Heart left ventricle (tissue), 16 donors: ENCODE measurements around the gene LRRC74B. TPM values are rescaled to one million over a fixed set of nuclear protein-coding genes. Genes with fewer than 3 reads are reported as not detected.
A peak's percentile ranks its signal among the peaks of the same experiment; 100 is the strongest.

Source experiments
- ATAC-seq, 4 donors: fragments of 200-7000 bp; cut with Tn5 transposase; one replicate each; pipeline ENCODE4 v1.9.1; 2020 to 2022; ENCODE audit warnings: moderate library complexity in 4 of 4, mild to moderate bottlenecking in 3 of 4, moderate number of reproducible peaks in 1 of 4
- DNase-seq, 5 donors: peaks; one replicate each; pipeline ENCODE4 v3.0.0-alpha.2; 2020
- H3K27ac ChIP-seq, 12 donors: fragments of 200-600 bp; sonication (generic) in 4 of 12; one replicate each; pipeline versions ENCODE4 v1.5.0 to v1.8.0; 2016 to 2022; ENCODE audit warnings: mild to moderate bottlenecking in 2 of 12
- H3K27me3 ChIP-seq, 9 donors: fragments of 200-600 bp; sonication (generic) in 2 of 9; one replicate each; pipeline versions ENCODE4 v1.5.1 to v1.8.0; 2016 to 2022; ENCODE audit warnings: mild to moderate bottlenecking in 3 of 9
- H3K36me3 ChIP-seq, 9 donors: fragments of 200-600 bp; sonication (generic) in 2 of 9; one replicate each; pipeline versions ENCODE4 v1.5.0 to v1.8.0; 2018 to 2022; ENCODE audit warnings: mild to moderate bottlenecking in 2 of 9
- H3K4me1 ChIP-seq, 12 donors: fragments of 200-600 bp; sonication (generic) in 4 of 12; one replicate each; pipeline versions ENCODE4 v1.5.0 to v1.8.0; 2016 to 2022; ENCODE audit warnings: mild to moderate bottlenecking in 3 of 12
- H3K4me3 ChIP-seq, 12 donors: fragments of 200-600 bp; sonication (generic) in 4 of 12; one replicate each; pipeline versions ENCODE4 v1.5.0 to v1.8.0; 2017 to 2022; ENCODE audit warnings: mild to moderate bottlenecking in 9 of 12, moderate library complexity in 4 of 12
- H3K9me3 ChIP-seq, 12 donors: fragments of 200-600 bp; sonication (generic) in 4 of 12; one replicate each; pipeline versions ENCODE4 v1.5.0 to v1.8.0; 2016 to 2022; ENCODE audit warnings: mild to moderate bottlenecking in 1 of 12
- CTCF ChIP-seq, 12 donors: fragments of 200-600 bp; sonication (generic) in 4 of 12; IDR thresholded peaks; one replicate each; pipeline versions ENCODE4 v1.5.0 to v1.8.0; 2018 to 2022; ENCODE audit warnings: antibody characterized with exemption in 12 of 12, mild to moderate bottlenecking in 5 of 12
- POLR2A ChIP-seq, 2 donors: fragments of 450-650 bp; IDR thresholded peaks; one replicate each; pipeline ENCODE4 v1.6.1; 2017; ENCODE audit warnings: antibody characterized with exemption in 2 of 2, mild to moderate bottlenecking in 2 of 2, moderate library complexity in 2 of 2
- WGBS, 4 donors: extraction: QIAGEN DNeasy Blood & Tissue Kit in 2 of 4; methylation state at CpG; one replicate each; pipeline versions ENCODE4 v1.1.5 to v1.1.7; 2013 to 2018; 5-methylcytosine and 5-hydroxymethylcytosine counted together
- intact Hi-C, 10 donors: fragments of 100-400 bp; cut with DNase I; formaldehyde crosslinking; loops; one replicate each; pipeline versions ENCODE4 v1.11.1 to v1.14.2; 2022
- polyA plus RNA-seq, 2 donors: library from polyadenylated mRNA; stranded (reverse); fragments of 200-250 nt; gene quantifications; one replicate each; pipeline ENCODE4 v1.2.3, GENCODE V29; 2013
- total RNA-seq, 9 donors: library from RNA; depleted of rRNA in 2 of 9; stranded (reverse); fragments of >200 nt in 2 of 9; fragmentation: NEBNext Ultra II Directional in 3 of 9; extraction: Animal tissue kit (Norgen Biotek cat#: 25700) in 3 of 9; gene quantifications; one replicate each; pipeline versions ENCODE4 v1.1.0 to v1.2.4, GENCODE V29; 2016 to 2023
- donor health status: ischemic (EF 13 %, LVEDD 7.1; RV severe dilation, severe dysfunction).
- donor health status: healthy with polysubstance abuse.
- donor health status: DM: no; HTN: yes; CAD: no.
- donor health status: DM: no; HTN: no; CAD: no.
- donor health status: ischemic (EF 25% LVEDD 6.9; RV normal size, moderate dysfunction).
- donor health status: ischemic (EF 25% LVEDD 5.7; RV mildly dilated, moderate dysfunction).
- donor health status: healthy.
- donor health status: DM: yes; HTN: yes; CAD: no.
- donor health status: ischemic (EF 35%, LVEDD 5.7; RV mildly dilated, moderate dysfunction).
- donor health status: nonischemic (EF 11% LVEDD 7.7; RV severe dilation, severe dysfunction).
- donor health status: DM: yes; HTN: yes; CAD: no.
- donor health status: PGD.
- donor health status: ischemic (EF 29% LVEDD 5.4; RV normal size, mild dysfunction).
- donor health status: nonischemic (EF 23%, LVEDD 6.1; RV moderate dilation, normal function).

Gene LRRC74B
- total and polyA plus RNA-seq, 11 donors, result not detected

GRCh38 chr22:21030621-21031544, 14.9 kb upstream of the LRRC74B start:
- peaks cover 0 to 17% (median 6%) of the 10 kb centered on the region in 12 donors for H3K4me1 ChIP-seq
- intact Hi-C loops, result loop anchor here in 1 of 10 donors (10.0 kb wide), 1 partner anchor 64 kb away; no protein-coding TSS in a partner anchor
- no peak overlapping the region for H3K4me3 ChIP-seq
- H3K27ac ChIP-seq, result no peak overlapping the region
- DNase-seq (no peak), ATAC-seq (no peak)
- no peaks in the 10 kb centered on the region for H3K9me3 ChIP-seq
- WGBS, 4 donors, result 91 to 93% (median 92%) methylated on average over 39 to 40 of the region's 40 CpGs
- no peaks in the 10 kb centered on the region for H3K36me3 ChIP-seq
- H3K27me3 ChIP-seq, result peaks cover 9 to 52% (median 22%) of the 10 kb centered on the region in 9 donors
- TF ChIP-seq CTCF (IDR thresholded peaks at IDR 0.05) (no peak), POLR2A (IDR thresholded peaks at IDR 0.05) (no peak)

DNA sequence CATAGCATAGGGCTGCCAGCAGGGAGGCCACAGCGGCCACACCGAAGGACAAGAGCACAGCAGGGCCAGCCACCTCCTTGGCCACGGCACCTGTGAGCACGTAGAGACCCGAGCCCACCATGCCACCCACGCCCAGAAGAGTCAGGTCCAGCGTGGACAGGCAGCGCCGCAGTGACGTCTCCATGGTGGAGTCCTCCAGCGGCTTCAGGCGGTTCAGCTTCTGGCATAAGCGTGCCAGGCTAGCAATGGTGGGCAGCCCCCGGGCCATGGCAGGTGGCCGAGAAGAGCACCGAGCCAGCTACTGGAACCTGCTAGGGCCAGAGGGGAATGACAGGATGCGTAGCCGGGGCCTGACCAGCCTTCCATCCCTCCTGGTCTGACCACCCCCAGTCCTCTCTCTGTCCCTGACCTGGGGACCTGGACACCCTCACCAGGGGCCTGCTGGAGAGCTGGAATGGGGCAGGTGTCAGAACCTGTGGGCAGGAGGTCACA, 14.2 kb upstream of the LRRC74B start:
- Histone ChIP-seq H3K27me3 (peaks cover 9 to 52% (median 22%) of the 10 kb centered on the region in 9 donors), H3K4me1 (peaks cover 0 to 17% (median 6%) of the 10 kb centered on the region in 12 donors), H3K4me3 (peak overlapping the region in 5 of 12 donors; percentile 41 to 51 (median 49)), H3K9me3 (no peaks in the 10 kb centered on the region), H3K27ac (no peak overlapping the region), H3K36me3 (no peaks in the 10 kb centered on the region)
- no peak for TF ChIP-seq POLR2A (IDR thresholded peaks at IDR 0.05)
- TF ChIP-seq CTCF (IDR thresholded peaks at IDR 0.05), result no peak
- ATAC-seq (peak in 1 of 4 donors; percentile 5), DNase-seq (no peak)
- 76 to 90% (median 86%) methylated on average over 9 to 18 of the region's 18 CpGs for WGBS, 4 donors
- intact Hi-C loops, result loop anchor here in 1 of 10 donors (10.0 kb wide), 1 partner anchor 63 kb away; no protein-coding TSS in a partner anchor

- H3K27me3 ChIP-seq, result peaks cover 9 to 52% (median 22%) of the 10 kb centered on the region in 9 donors
- no peaks in the 10 kb centered on the region for H3K9me3 ChIP-seq
- peaks cover 0 to 17% (median 6%) of the 10 kb centered on the region in 12 donors for H3K4me1 ChIP-seq
- WGBS, 4 donors, result 5 to 17% (median 7%) methylated on average over 13 to 59 of the region's 59 CpGs
- TF ChIP-seq CTCF (IDR thresholded peaks at IDR 0.05) (no peak), POLR2A (IDR thresholded peaks at IDR 0.05) (no peak)
- H3K36me3 ChIP-seq, result no peaks in the 10 kb centered on the region
- ATAC-seq, result peak in 2 of 4 donors; percentile 13 to 56
- H3K4me3 ChIP-seq, result peak within 1 kb of the TSS in 11 of 12 donors; percentile 1 to 51 (median 41)
- intact Hi-C loops, result loop anchor here in 1 of 10 donors (10.0 kb wide), 1 partner anchor 63 kb away; no protein-coding TSS in a partner anchor
- H3K27ac ChIP-seq, result no peak within 1 kb of the TSS
- peak in 1 of 5 donors; percentile 61 for DNase-seq
Measured at GRCh38 chr22:21032037-21032867, 13.5 kb upstream of the LRRC74B start, which contains the start of gene SLC7A4. SLC7A4 (minus strand) TSS chr22:21032561; CDS start chr22:21031812, 749 bp downstream.
